Natural killer cell (primary cell): ENCODE measurements around the gene TENM4. TPM values are rescaled to one million over a fixed set of nuclear protein-coding genes. Genes with fewer than 3 reads are reported as not detected.

Experiments
- ATAC-seq, 3 donors: fragments of 150-1000 bp in 2 of 3; fragments of 200-7000 bp in 1 of 3; cut with Tn5 transposase; 1 replicate in 1 of 3; 2 replicates in 2 of 3; pipeline ENCODE4 v1.10.0; 2021; ENCODE audit warnings: mild to moderate bottlenecking in 2 of 3, moderate library complexity in 2 of 3
- DNase-seq, 2 donors: peaks; one replicate each; pipeline versions ENCODE4 v3.0.0 to v3.0.0-alpha.2; 2013 to 2021; ENCODE audit warnings: mixed read lengths in 1 of 2
- H3K27ac ChIP-seq: one replicate; pipeline ENCODE4 v1.5.1; 2013; ENCODE audit warnings: mild to moderate bottlenecking, low read length
- H3K27me3 ChIP-seq: one replicate; pipeline ENCODE4 v1.6.1; 2013; ENCODE audit warnings: low read length; ENCODE audit not compliant: control insufficient read depth, insufficient read depth
- H3K36me3 ChIP-seq: one replicate; pipeline ENCODE4 v1.6.1; 2013; ENCODE audit warnings: low read length; ENCODE audit not compliant: control insufficient read depth, insufficient read depth
- H3K4me1 ChIP-seq: one replicate; pipeline ENCODE4 v1.6.1; 2013; ENCODE audit warnings: low read length; ENCODE audit not compliant: control insufficient read depth, insufficient read depth
- H3K4me3 ChIP-seq: one replicate; pipeline ENCODE4 v1.5.1; 2013; ENCODE audit warnings: low read length
- H3K9me3 ChIP-seq: one replicate; pipeline ENCODE4 v1.6.1; 2013; ENCODE audit warnings: low read length; ENCODE audit not compliant: control insufficient read depth, insufficient read depth
- H3K27ac Mint-ChIP-seq, 2 donors: one replicate each; pipeline ENCODE4 v1.8.0; 2022; ENCODE audit warnings: mild to moderate bottlenecking in 2 of 2, mixed read lengths in 2 of 2, moderate library complexity in 1 of 2
- H3K27me3 Mint-ChIP-seq, 2 donors: one replicate each; pipeline ENCODE4 v1.8.0; 2022; ENCODE audit warnings: low read depth in 2 of 2, mixed read lengths in 2 of 2
- H3K36me3 Mint-ChIP-seq: one replicate; pipeline ENCODE4 v1.8.0; 2022; ENCODE audit warnings: mixed read lengths
- H3K4me1 Mint-ChIP-seq, 2 donors: one replicate each; pipeline ENCODE4 v1.8.0; 2022; ENCODE audit warnings: mixed read lengths in 2 of 2
- H3K4me3 Mint-ChIP-seq: one replicate; pipeline ENCODE4 v1.8.0; 2022; ENCODE audit warnings: mild to moderate bottlenecking, moderate library complexity, mixed read lengths
- H3K9me3 Mint-ChIP-seq, 2 donors: one replicate each; pipeline ENCODE4 v1.8.0; 2022; ENCODE audit warnings: mixed read lengths in 2 of 2
- CTCF ChIP-seq: fragments of 200-600 bp; IDR thresholded peaks from one replicate; pipeline ENCODE4 v1.8.0; 2022; ENCODE audit warnings: antibody characterized with exemption
- WGBS: methylation state at CpG from one replicate; pipeline ENCODE4 v1.1.7; 2013; ENCODE audit warnings: missing lambda C conversion rate; ENCODE audit not compliant: insufficient coverage; 5-methylcytosine and 5-hydroxymethylcytosine counted together
- intact Hi-C: fragments of 100-400 bp; cut with micrococcal nuclease; formaldehyde crosslinking; loops from one replicate; pipeline ENCODE4 v1.14.2; 2022
- total RNA-seq, 4 donors: library from RNA; stranded (reverse); fragments of 120-200 nt in 1 of 4; gene quantifications; one replicate each; pipeline versions ENCODE4 v1.2.3 to v1.2.4, GENCODE V29; 2013 to 2022

Gene TENM4
- total RNA-seq, 3 donors from 2014 or later (not counting 1 experiment from before 2014, with no cell fraction given): 0.63 to 0.75 TPM; not detected in 1

DNA sequence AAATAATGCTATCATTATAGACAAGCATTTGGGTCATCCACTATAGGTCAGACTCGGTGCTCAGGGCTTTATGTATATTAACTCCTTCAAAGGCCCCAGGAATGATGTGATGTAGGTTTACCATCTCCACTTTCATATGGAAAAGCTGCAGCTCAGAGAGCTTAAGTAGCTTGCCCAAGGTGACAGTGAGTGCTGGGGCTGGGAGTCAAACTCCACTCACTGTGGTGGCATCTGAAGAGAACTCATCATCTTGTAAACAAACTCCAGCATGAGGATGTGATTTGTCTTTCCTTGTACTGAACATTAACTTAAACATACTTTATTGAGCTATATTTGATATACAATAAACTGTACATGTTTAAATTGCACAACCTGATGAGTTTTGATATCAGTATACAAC, 25.4 kb downstream of the TENM4 start:
- no CpG with 5 or more reads among the region's 1 CpG for WGBS
- Histone ChIP-seq H3K4me3 (no peak overlapping the region), H3K9me3 (peaks cover 2% of the 10 kb centered on the region), H3K4me1 (no peaks in the 10 kb centered on the region), H3K27ac (no peak overlapping the region), H3K36me3 (no peaks in the 10 kb centered on the region), H3K27me3 (no peaks in the 10 kb centered on the region)
- intact Hi-C loops: no loop called here
- H3K9me3 Mint-ChIP-seq: peaks cover 3 to 6% of the 10 kb centered on the region in 2 donors
- H3K27me3 Mint-ChIP-seq: no peaks in the 10 kb centered on the region
- no peak overlapping the region for H3K27ac Mint-ChIP-seq
- TF ChIP-seq CTCF: no peak
- no peaks in the 10 kb centered on the region for H3K4me1 Mint-ChIP-seq
- no peak overlapping the region for H3K4me3 Mint-ChIP-seq
- ATAC-seq: no peak
- no peaks in the 10 kb centered on the region for H3K36me3 Mint-ChIP-seq
- DNase-seq: no peak

DNA sequence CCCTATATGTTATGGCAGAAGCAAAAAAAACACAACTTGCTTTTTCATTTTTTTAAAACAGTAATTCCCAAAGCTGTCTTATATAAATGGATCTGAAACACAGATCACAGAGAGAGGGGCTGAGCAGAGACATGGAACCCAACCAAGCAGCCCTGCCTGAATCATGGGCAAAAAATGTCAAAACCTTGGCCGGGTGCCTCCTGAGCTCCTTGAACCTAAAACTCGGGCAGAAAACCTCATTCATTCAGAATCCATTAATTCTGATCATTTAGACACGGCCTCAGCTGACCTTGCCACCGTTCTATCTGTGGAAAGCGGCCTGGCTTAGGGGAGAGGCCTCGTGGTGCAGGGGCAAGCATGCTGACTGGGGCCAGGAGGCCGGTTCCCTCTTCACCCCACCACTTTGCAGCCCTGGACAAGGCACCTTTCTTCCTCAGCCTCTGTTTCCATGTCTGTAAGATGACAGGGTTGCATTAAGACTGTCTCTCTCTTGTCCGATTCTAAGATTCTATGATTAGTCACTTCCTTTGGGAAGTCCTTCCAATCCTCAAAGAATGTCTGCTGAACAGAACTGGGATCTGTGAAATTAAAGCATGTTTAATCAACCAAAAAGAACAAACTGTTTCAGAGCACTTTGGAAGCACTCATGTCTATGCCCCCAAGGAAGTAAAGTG, 26.0 kb downstream of the TENM4 start:
- H3K4me3 Mint-ChIP-seq: no peak overlapping the region
- no peak for ATAC-seq

GRCh38 chr11:79414041-79414440, 26.8 kb downstream of the TENM4 start:
- no peaks in the 10 kb centered on the region for H3K4me1 ChIP-seq
- ATAC-seq (no peak), DNase-seq (no peak)
- H3K4me3 Mint-ChIP-seq: no peak overlapping the region
- no peak overlapping the region for H3K27ac Mint-ChIP-seq
- TF ChIP-seq CTCF: no peak
- no peaks in the 10 kb centered on the region for H3K27me3 ChIP-seq
- H3K4me1 Mint-ChIP-seq: no peaks in the 10 kb centered on the region
- H3K4me3 ChIP-seq: no peak overlapping the region
- no peaks in the 10 kb centered on the region for H3K27me3 Mint-ChIP-seq
- H3K36me3 Mint-ChIP-seq: no peaks in the 10 kb centered on the region
- H3K9me3 Mint-ChIP-seq: peaks cover 3 to 4% of the 10 kb centered on the region in 2 donors
- no peak overlapping the region for H3K27ac ChIP-seq
- 75% methylated on average over 3 of the region's 3 CpGs for WGBS
- intact Hi-C loops: no loop called here
- H3K9me3 ChIP-seq: peaks cover 2% of the 10 kb centered on the region
- H3K36me3 ChIP-seq: no peaks in the 10 kb centered on the region

More for the DNA sequence above, 26.0 kb downstream of the TENM4 start:
- Mint-ChIP-seq H3K36me3 (no peaks in the 10 kb centered on the region), H3K27me3 (no peaks in the 10 kb centered on the region), H3K27ac (no peak overlapping the region), H3K4me1 (no peaks in the 10 kb centered on the region), H3K9me3 (peaks cover 3 to 5% of the 10 kb centered on the region in 2 donors)
- no peak for TF ChIP-seq CTCF
- H3K4me3 ChIP-seq: no peak overlapping the region
- H3K36me3 ChIP-seq: no peaks in the 10 kb centered on the region
- H3K27me3 ChIP-seq: no peaks in the 10 kb centered on the region
- no peak overlapping the region for H3K27ac ChIP-seq
- peaks cover 2% of the 10 kb centered on the region for H3K9me3 ChIP-seq
- intact Hi-C loops: no loop called here
- no peak for DNase-seq
- H3K4me1 ChIP-seq: no peaks in the 10 kb centered on the region
- WGBS: 76% methylated on average over 8 of the region's 8 CpGs

GRCh38 chr11:79413268-79413667, 27.6 kb downstream of the TENM4 start:
- Mint-ChIP-seq H3K27ac (no peak overlapping the region), H3K36me3 (no peaks in the 10 kb centered on the region), H3K4me1 (no peaks in the 10 kb centered on the region), H3K9me3 (peaks cover 2 to 3% of the 10 kb centered on the region in 2 donors), H3K4me3 (no peak overlapping the region), H3K27me3 (no peaks in the 10 kb centered on the region)
- no peaks in the 10 kb centered on the region for H3K4me1 ChIP-seq
- no peak overlapping the region for H3K4me3 ChIP-seq
- no peak for TF ChIP-seq CTCF
- no peaks in the 10 kb centered on the region for H3K36me3 ChIP-seq
- H3K27ac ChIP-seq: no peak overlapping the region
- intact Hi-C loops: no loop called here
- ATAC-seq: no peak
- DNase-seq: no peak
- peaks cover 2% of the 10 kb centered on the region for H3K9me3 ChIP-seq
- 40% methylated on average over 4 of the region's 4 CpGs for WGBS
- H3K27me3 ChIP-seq: no peaks in the 10 kb centered on the region
